Spleen (tissue), 7 donors: ENCODE results near the gene SSU72.
"Not testable (repeated sequence)": the region's sequence is repeated elsewhere in the genome, so short reads cannot be mapped to it uniquely, and the experiment has no call there.

Experiments
- CTCF ChIP-seq, 11 experiments: fragments of 200-600 bp in 7 of 11; fragments of 450-650 bp in 4 of 11; sonication (generic) in 4 of 11; IDR thresholded peaks in 8 of 11; conservative IDR thresholded peaks in 3 of 11; 1 replicate in 7 of 11; 2 replicates in 4 of 11; pipeline versions ENCODE4 v1.4.0 to v1.8.0; 2016 to 2021; ENCODE audit warnings: antibody characterized with exemption in 11 of 11, inconsistent platforms in 4 of 11, mild to moderate bottlenecking in 1 of 11
- POLR2A ChIP-seq, 3 donors: fragments of 450-650 bp; IDR thresholded peaks; one replicate each; pipeline ENCODE4 v1.5.1; 2017; ENCODE audit warnings: antibody characterized with exemption in 3 of 3, mild to moderate bottlenecking in 1 of 3
- POLR2AphosphoS5 ChIP-seq, 3 donors: sonication (generic); formaldehyde crosslinking; IDR thresholded peaks; one replicate each; pipeline ENCODE4 v1.5.1; 2017; ENCODE audit warnings: antibody characterized with exemption in 3 of 3
- donor health status: DM: no; HTN: no; CAD: no; lungs with moderate emphysema.
- donor health status: DM: no; HTN: no; CAD: no.
- donor health status: DM: no; HTN: no; CAD: no.

- not testable (repeated sequence) for TF ChIP-seq CTCF (IDR thresholded peaks at IDR 0.05 in 8 of 11, conservative IDR thresholded peaks at IDR 0.05 in 3 of 11); POLR2A (IDR thresholded peaks at IDR 0.05); POLR2AphosphoS5 (IDR thresholded peaks at IDR 0.05)
Observed at GRCh38 chr1:1523651-1524050, 51.0 kb downstream of the SSU72 start.
